GM18526 (cell line): ENCODE results near the gene RUNX2.

Experiments
- POLR2A ChIP-seq: IDR thresholded peaks from 3 replicates; pipeline ENCODE4 v1.6.1; 2011; ENCODE audit not compliant: insufficient read length; ENCODE audit errors: extremely low read depth

Gene RUNX2

DNA sequence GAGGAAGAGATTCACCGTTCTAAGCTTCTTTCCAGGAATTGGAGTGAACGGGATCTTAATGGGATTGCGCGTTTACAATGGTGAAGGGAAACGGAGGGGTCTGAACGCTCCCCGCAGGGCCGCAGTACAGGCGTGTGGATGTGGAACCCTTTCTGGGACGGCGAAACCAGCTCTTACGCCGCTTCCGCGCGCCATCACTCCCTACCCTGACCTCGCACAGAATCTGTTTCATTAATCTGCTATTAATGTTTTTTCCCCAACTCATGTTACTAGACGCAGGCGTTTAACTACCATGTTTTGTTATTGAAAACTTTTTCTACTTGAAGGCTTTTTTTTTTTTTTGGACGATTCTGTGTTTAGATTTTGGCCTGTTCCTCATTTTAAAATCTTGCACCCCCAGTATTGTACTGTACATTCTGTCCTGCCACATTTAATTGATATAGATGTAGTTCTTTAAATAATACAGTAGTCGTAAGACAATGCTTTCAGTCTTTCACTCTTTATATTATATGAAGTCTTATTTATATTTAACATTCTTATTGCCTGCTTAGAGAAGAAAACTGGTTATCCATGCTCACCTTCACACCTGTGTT is 50.3 kb downstream of the RUNX2 start:
- TF ChIP-seq POLR2A, result no peak

DNA sequence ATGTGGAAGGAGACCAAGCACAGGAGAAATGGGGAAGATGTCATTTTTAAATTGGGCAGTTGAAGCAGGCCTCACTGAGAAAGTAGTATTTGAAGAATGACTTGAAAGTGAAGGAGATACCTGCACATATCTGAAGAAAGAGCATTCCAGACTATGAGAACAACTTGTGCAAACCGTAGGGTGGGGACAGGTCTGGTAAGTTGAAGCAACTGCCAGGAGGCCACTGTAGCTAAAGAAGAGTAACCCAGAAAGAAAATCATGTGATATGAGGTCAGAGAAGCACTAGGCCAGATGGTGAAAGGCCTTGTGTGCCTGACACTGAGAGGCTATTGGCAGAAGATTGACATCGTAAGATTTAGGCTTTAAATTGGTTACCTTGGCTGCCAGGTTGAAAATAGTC is 54.3 kb downstream of the RUNX2 start:
- no peak for TF ChIP-seq POLR2A

DNA sequence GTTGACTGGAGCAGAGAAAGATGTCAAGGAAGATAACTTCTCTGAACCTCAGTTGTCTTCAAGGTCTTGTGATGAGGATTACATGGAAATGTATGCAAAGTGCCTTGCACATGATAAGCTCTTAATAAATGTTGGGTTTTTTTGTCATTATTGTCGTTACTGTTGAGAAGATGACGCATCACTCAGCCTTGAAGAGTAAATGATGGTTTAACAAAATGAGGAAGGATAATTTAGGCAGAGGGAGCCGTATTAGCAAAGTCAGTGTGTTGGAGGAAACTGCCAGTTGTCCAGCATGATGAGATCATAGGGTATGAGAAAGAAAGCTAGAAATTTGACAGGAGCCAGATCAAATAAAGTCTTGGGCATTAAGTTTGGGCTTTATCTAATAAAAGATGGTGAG is 58.4 kb downstream of the RUNX2 start:
- no peak for TF ChIP-seq POLR2A

DNA sequence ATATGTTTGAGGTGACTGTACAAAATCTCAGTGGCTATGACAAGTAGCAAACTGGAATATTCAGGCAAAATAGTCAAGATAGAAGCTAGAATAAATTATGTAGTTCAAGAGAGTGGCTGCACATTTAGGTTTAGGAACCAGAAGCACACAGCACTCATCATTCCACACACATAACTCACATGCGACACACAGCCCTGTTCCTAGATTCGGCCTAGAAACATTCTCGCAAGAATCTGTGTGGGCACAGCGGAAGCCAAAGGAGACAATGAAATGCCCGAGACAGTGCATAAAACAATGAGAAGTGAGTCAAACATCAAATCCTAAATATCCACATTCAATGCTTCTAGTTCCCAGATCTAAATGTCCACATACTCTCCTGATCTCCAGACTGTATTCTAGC is 59.1 kb downstream of the RUNX2 start:
- no peak for TF ChIP-seq POLR2A

DNA sequence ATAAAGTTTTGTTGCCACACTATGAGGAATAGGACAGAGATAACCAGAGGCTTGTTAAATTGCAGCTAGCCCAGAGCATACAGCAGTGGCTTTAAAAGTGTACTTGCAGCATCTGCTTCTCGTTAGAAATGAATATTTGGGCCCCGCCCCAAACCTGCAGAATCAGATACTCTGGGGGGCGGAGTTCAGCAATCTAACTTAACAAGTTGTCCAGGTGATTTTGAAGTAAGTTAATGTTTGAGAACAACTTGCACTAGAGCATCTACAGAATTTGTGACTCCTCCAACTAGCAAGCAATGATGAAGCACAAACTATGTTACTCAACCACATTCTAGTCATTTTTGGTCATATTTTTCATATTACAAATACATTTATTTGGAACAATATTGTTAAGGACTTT is 60.2 kb downstream of the RUNX2 start:
- no peak for TF ChIP-seq POLR2A

DNA sequence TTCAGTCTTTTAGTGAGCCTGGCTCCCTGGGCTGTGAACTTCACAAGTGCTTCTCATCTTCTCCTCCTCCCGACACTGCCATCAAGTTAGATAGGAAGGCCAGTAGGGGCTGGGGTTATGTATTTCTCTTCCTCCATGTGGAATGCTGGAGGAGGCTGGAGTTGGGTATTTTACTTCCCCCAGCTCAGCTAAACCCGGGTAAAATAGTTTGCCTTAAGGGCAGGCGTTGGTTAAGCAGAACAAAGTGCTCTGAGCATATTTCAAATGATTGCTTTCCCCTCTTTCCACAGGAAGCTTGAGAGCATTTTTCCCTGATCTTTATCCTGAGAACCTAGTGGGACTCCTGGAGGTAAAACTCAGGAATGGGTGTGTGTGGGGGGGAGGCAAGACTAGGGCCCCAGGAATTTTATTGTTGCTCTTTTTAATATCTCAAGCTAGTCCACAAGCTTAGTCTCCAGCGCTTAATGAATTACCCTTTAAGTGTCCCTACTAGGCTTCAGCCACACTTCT is 66.5 kb downstream of the RUNX2 start:
- TF ChIP-seq POLR2A, result no peak

DNA sequence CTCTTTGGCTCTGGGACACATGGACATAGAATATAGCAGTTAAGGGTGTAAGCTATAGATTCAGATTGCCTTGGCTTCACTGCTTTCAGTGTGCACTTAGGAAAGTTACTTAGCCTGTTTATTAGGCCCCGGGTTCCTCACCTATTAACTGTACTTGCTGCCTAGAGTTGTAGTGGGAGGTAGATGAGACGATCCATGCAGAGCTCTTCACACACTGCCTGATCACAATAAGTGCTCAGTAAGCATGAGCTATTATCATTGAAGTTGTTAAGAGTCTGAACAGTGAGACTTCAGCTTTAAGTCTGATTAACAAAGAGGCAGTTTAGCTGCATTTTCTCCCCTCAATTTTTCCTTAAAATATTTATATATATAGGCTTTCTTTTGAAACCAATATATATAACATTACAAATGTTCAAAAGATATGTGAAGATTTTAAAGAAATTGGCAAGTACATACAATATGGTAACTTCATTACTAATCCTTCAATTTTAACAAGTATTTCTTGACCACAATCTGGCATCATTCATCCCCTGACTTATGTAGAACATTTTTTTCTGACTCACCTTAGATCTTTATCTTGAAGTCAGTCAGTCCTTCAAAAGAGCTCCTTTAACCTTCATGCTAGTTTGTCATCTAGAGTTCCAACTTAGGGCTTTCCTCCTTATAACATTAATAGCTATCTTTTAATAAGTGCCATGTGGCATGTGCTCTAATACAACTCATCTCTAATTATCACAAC is 70.1 kb downstream of the RUNX2 start:
- no peak for TF ChIP-seq POLR2A

DNA sequence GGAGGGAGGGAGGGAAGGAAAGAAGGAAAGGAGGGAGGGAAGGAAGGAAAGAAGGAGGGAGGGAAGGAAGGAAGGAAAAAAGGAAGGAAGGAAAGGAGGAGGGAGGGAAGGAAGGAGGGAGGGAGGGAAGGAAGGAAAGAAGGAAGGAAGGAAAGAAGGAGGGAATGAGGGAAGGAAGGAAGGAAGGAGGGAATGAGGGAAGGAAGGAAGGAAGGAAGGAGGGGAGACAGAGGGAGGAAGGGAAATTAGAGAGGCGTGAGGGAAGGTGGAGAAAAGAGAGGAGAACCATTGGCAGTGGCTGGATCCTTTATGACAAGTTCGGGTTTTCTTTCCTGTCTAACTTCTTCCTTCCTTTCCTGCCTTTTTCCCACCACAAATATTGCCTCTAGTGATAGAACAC is 71.9 kb downstream of the RUNX2 start:
- TF ChIP-seq POLR2A, result no peak

DNA sequence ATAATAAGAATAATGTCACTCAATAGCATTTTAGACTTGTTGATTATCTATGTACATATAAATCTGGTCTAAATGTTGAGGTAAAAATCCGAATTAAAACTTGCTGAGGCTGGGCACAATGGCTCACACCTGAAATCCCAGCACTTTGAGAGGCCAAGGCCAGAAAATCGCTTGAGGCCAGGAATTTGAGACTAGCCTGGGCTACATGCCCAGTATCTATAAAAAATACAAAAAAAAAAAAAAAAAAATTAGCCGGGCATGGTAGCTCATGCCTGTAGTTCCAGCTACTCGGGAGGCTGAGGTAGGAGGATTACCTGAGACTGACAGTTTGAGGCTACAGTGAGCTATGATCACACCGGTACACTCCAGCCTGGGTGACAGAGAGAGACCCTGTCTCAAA is 83.8 kb downstream of the RUNX2 start:
- TF ChIP-seq POLR2A, result no peak

DNA sequence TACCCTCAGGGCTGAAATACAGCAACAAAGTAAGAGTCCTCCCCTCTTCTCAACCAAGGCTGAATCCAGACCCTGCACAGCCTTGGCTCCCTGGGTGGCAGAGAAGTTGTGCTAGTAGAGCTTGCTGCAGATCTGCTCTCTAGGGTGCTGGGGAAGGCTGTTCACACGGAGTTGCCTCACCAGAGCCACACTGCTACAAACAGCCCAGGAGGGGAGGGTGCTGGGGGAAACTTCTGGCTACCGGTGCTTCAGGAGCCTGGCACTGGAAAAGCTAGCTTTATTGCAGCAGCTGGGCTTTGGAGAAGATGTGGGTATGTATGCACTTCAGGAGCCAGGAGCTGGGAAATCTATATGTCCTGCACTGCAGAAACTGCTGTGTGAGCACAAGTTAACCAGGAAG is 87.2 kb downstream of the RUNX2 start:
- no peak for TF ChIP-seq POLR2A

DNA sequence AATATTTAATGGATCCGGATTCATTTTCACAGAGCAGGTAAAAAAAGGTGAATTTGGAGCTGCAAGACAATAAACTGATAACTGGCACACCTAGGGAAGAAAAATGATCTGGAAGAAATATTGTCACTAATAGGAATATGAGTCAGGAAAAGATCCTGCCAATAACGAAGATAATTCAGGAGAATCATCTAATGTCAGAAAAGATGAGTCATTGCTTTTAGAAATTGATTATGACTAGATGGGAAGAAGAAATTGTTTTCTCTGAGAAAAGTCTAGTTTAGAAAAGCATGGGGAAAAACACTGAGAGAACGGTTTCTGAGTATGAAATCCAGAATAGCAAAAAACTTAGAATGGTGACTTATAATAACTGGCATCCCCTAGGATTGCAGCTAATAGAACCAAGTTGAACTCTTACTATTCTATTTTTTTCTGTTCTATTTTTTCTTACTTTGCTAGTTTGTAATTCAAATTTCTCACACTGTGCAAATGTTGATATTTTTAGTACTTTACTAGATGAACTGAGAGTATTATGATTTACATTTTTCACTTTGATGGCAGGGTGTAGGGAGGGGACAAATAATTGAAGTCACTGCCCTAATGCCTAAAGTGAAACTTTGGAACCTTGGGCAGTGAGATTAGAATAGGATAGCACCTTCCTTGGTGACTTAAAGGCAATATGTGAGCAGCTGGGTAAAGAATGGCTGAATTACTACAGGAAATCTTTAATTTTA is 87.8 kb downstream of the RUNX2 start:
- no peak for TF ChIP-seq POLR2A

DNA sequence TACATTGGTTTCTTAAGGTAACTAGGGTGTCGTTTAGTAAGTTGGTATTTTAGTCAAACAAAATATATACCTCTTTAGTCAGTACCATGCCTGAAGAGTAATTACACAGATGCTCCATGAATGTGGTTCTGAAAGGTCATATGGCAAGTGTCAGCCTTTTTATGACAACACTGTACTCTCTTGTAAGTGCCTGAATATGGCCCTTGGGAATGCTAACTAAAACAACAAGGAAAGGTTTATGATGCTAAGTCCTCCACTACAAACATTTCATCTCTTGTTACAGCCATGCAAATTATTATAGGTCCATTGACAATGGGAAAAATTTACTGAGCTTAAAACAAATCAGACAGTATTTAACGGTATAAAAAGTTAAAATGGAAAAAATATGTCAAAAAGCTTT is 88.6 kb downstream of the RUNX2 start:
- no peak for TF ChIP-seq POLR2A

DNA sequence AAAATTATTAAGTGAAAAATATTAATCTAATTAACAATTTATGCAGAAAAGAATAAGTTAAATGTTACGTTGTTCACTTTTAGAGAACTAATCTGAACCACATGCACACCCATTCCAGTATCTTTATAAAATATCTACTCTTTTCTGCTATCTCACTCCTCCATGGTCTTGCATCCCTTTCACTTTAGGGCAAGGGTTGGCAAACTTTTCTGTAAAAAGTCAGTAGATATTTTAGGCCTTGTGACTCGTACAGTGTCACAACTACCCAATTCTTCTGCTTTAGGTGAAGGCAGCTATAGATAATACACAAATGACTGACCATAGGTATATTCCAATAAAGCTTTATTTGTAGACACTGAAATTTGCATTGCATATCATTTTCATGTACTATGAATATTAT is 89.3 kb downstream of the RUNX2 start:
- TF ChIP-seq POLR2A, result no peak

DNA sequence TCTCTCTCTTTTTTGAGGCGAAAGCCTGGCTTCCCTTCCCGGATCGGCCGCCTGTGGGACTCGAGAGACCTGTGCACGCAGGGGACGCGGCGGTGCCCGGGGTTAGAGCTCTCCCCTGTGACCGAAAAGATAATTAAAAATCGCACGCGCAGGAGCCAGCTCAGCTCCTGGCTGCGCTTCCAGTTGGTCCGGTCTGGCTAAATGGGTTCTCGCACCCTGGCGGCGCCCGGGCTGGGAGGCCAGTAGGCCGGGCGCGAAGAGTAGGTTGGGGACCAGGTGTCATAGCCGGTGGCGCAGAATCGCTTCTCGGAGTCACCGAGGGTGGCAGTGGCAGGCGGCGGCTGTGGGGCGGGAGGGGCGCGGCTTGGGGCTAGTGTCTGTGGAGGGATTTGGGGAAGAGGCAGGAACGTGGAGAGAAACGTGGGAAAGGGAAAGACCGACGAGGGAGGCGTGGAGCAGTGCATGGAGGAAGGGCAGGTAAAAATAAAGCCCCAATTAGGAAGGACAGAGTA is 91.5 kb downstream of the RUNX2 start:
- TF ChIP-seq POLR2A, result no peak

DNA sequence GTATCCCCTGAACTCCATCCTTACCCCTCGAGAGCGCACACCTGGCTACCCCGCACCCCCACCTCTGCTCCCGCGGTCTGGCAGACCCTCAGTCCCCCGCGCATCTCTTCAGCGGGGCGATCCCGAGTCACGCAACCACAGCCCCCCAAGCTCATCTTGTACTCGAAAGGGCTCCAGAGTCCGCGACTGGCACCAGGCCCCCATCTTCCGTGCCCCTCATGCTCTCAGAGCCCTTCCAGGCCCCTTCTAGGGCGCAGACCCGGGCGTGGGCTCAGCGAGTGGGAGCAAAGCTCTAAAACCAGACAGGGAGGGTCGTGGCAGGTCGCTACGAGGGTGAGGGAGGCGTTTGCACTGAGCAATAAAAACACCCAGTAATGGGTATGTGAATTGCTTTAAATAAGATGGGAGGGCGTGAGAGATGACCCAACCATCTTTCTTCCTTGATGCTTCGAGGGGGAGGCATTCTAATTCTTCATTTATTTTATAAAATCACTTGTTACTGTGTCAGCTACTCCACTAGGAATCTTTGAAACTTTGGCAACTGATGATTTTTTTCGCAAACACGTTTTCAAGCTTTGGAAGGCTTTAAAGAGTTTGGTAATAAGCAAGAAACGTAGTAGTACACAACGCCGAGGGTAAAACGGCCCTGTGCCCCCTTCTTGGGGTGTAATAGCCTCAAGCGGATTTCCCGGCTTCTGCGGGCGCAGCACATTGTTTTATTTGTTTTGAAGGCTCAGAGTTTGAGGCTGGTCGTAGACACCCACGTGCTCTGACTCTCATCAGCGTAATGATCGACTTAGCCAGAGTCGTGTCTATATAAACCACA is 92.2 kb downstream of the RUNX2 start:
- no peak for TF ChIP-seq POLR2A

DNA sequence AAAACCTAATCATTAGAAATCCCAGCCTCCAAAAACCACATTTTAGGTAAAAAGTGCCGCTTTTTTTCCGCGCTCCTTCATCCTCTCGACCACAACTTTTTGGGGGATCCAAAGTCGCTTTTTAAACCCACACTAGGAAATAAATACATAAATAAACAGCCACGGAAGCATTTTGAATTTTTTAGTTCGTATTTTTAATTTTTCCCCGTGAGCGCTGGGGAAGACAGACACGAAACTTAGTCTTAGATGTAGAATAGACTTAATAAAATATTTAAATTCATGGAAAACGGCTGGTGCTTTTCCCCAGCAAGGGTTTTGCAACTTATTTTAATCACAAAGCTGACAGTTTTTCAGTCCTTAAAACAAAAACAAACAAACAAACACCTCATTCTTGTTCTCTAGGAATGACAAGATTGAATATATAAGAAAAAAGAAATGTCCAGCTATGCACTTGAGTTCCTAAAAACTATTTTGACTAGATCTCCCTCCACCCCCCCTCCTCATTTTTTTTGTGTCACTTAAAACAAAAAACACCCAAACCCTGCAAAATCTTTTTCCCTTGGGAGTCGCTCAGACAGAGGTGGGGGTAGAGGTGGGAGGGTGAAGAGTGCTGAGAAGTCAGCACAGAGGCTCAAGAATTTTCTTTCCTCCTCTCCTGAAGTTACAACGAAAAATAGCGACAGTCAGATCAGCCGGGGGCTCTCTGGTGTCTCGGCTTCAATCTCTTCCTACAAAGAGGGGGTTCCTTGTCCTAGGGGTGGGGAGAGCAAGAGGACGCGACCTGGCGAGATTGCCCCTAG is 93.0 kb downstream of the RUNX2 start:
- TF ChIP-seq POLR2A, result no peak
